Testis (tissue), 3 donors: ENCODE data around the gene GUSB. TPM values are rescaled to one million over a fixed set of nuclear protein-coding genes. Genes with fewer than 3 reads are reported as not detected.
"Not testable (repeated sequence)": the region's sequence is repeated elsewhere in the genome, so short reads cannot be mapped to it uniquely, and the experiment has no call there.

Experiments used
- DNase-seq: peaks from one replicate; pipeline ENCODE4 v3.0.0-alpha.2; 2019
- H3K27ac ChIP-seq, 2 donors: fragments of 200-600 bp; sonication (generic); one replicate each; pipeline ENCODE4 v1.5.1; 2019
- H3K27me3 ChIP-seq: fragments of 200-600 bp; sonication (generic); one replicate; pipeline ENCODE4 v1.5.1; 2019
- H3K36me3 ChIP-seq: fragments of 200-600 bp; sonication (generic); one replicate; pipeline ENCODE4 v1.5.1; 2017; ENCODE audit warnings: low read depth; ENCODE audit errors: missing control alignments
- H3K4me1 ChIP-seq: fragments of 200-600 bp; sonication (generic); one replicate; pipeline ENCODE4 v1.5.1; 2019
- H3K4me3 ChIP-seq, 2 donors: fragments of 200-600 bp; sonication (generic); one replicate each; pipeline ENCODE4 v1.5.1; 2017 to 2019
- H3K9me3 ChIP-seq: fragments of 200-600 bp; sonication (generic); one replicate; pipeline ENCODE4 v1.5.1; 2017
- CTCF ChIP-seq, 3 experiments: fragments of 450-650 bp in 2 of 3; fragments of 200-600 bp in 1 of 3; sonication (generic) in 1 of 3; IDR thresholded peaks; one replicate each; pipeline ENCODE4 v1.5.1; 2016 to 2019; ENCODE audit warnings: antibody characterized with exemption in 3 of 3, mild to moderate bottlenecking in 2 of 3, moderate library complexity in 1 of 3
- POLR2A ChIP-seq: fragments of 450-650 bp; IDR thresholded peaks from one replicate; pipeline ENCODE4 v1.6.1; 2017; ENCODE audit warnings: antibody characterized with exemption, mild to moderate bottlenecking, moderate library complexity
- WGBS, 2 donors: methylation state at CpG; one replicate each; pipeline ENCODE4 v1.1.5; 2018; 5-methylcytosine and 5-hydroxymethylcytosine counted together
- intact Hi-C: fragments of 100-400 bp; cut with DNase I; formaldehyde crosslinking; loops from one replicate; pipeline ENCODE4 v1.15.1; 2023; ENCODE audit warnings: low total_unique reads
- polyA plus RNA-seq: library from polyadenylated mRNA; stranded (reverse); fragments of 350-450 nt; fragmentation: Illumina TruSeq; extraction: RNeasy Lipid Tissue Mini Kit (QIAGEN cat#74804); gene quantifications from one replicate; pipeline ENCODE4 v1.2.3, GENCODE V29; 2014; ENCODE audit warnings: low read depth, low replicate concordance; ENCODE audit not compliant: insufficient read depth
- total RNA-seq, 2 donors: library from RNA; depleted of rRNA; stranded (reverse); fragments of >200 nt; gene quantifications; one replicate each; pipeline ENCODE4 v1.2.3, GENCODE V29; 2016

The GUSB gene
- total and polyA plus RNA-seq, 3 donors from 2014 or later, result 44.0 to 82.4 (median 44.6) TPM

GRCh38 chr7:66007232-66007631 lies 25.2 kb upstream of the GUSB start:
- 81 to 83% methylated on average over 6 of the region's 6 CpGs for WGBS, 2 donors
- Histone ChIP-seq H3K4me1 (no peaks in the 10 kb centered on the region), H3K4me3 (no peak overlapping the region), H3K27me3 (no peaks in the 10 kb centered on the region), H3K27ac (no peak overlapping the region), H3K36me3 (no peaks in the 10 kb centered on the region), H3K9me3 (no peaks in the 10 kb centered on the region)
- no peak for DNase-seq
- intact Hi-C loops, result no loop called here
- no peak for TF ChIP-seq POLR2A
- TF ChIP-seq CTCF (IDR thresholded peaks at IDR 0.05), result no peak

- 79 to 81% methylated on average over 8 of the region's 8 CpGs for WGBS, 2 donors
- not testable (repeated sequence) for H3K27ac ChIP-seq
Measured at GRCh38 chr7:66005115-66005671, 23.2 kb upstream of the GUSB start.

GRCh38 chr7:66000823-66001417 lies 18.9 kb upstream of the GUSB start:
- H3K36me3 ChIP-seq, H3K9me3 ChIP-seq, H3K4me1 ChIP-seq, intact Hi-C loops, DNase-seq, H3K27me3 ChIP-seq, H3K27ac ChIP-seq, H3K4me3 ChIP-seq: not testable (repeated sequence)
- 70 to 71% methylated on average over 1 of the region's 5 CpGs for WGBS, 2 donors

More at GRCh38 chr7:66005115-66005671, 23.2 kb upstream of the GUSB start:
- intact Hi-C loops, H3K4me1 ChIP-seq, H3K27me3 ChIP-seq, H3K9me3 ChIP-seq, DNase-seq, H3K36me3 ChIP-seq, H3K4me3 ChIP-seq: not testable (repeated sequence)

- intact Hi-C loops, result not testable (repeated sequence)
- 60 to 61% methylated on average over 1 of the region's 1 CpG for WGBS, 2 donors
Measured at GRCh38 chr7:65994984-65995383, 13.0 kb upstream of the GUSB start.

GRCh38 chr7:65992526-65992925 lies 10.5 kb upstream of the GUSB start:
- Histone ChIP-seq H3K36me3 (no peaks in the 10 kb centered on the region), H3K27ac (no peak overlapping the region), H3K4me1 (no peaks in the 10 kb centered on the region), H3K4me3 (no peak overlapping the region), H3K27me3 (no peaks in the 10 kb centered on the region), H3K9me3 (no peaks in the 10 kb centered on the region)
- DNase-seq, result no peak
- WGBS, 2 donors, result 79 to 85% methylated on average over 4 of the region's 4 CpGs
- intact Hi-C loops, result no loop called here
- no peak for TF ChIP-seq CTCF (IDR thresholded peaks at IDR 0.05)
- TF ChIP-seq POLR2A, result no peak

More at GRCh38 chr7:65994984-65995383, 13.0 kb upstream of the GUSB start:
- not testable (repeated sequence) for H3K27me3 ChIP-seq, H3K36me3 ChIP-seq, H3K9me3 ChIP-seq, H3K27ac ChIP-seq, H3K4me1 ChIP-seq, H3K4me3 ChIP-seq, DNase-seq

- H3K36me3 ChIP-seq, H3K27me3 ChIP-seq, H3K4me1 ChIP-seq, DNase-seq, H3K9me3 ChIP-seq, H3K4me3 ChIP-seq, intact Hi-C loops, H3K27ac ChIP-seq: not testable (repeated sequence)
- 90 to 96% methylated on average over 5 of the region's 5 CpGs for WGBS, 2 donors
Measured at GRCh38 chr7:65991829-65992228, 9.8 kb upstream of the GUSB start.

- no peak for DNase-seq
- no peaks in the 10 kb centered on the region for H3K27me3 ChIP-seq
- H3K4me1 ChIP-seq, result no peaks in the 10 kb centered on the region
- no peak overlapping the region for H3K4me3 ChIP-seq
- H3K27ac ChIP-seq, result no peak overlapping the region
- H3K9me3 ChIP-seq, result no peaks in the 10 kb centered on the region
- 57 to 58% methylated on average over 3 of the region's 3 CpGs for WGBS, 2 donors
- TF ChIP-seq POLR2A (no peak), CTCF (IDR thresholded peaks at IDR 0.05) (no peak)
- H3K36me3 ChIP-seq, result no peaks in the 10 kb centered on the region
- intact Hi-C loops, result no loop called here
Measured at GRCh38 chr7:65989694-65990080, 7.7 kb upstream of the GUSB start.

GRCh38 chr7:65988503-65988902 lies 6.5 kb upstream of the GUSB start:
- not testable (repeated sequence) for H3K4me1 ChIP-seq
- WGBS, 2 donors, result 94 to 96% methylated on average over 1 of the region's 1 CpG

More at GRCh38 chr7:65988503-65988902, 6.5 kb upstream of the GUSB start:
- H3K27me3 ChIP-seq, H3K27ac ChIP-seq, intact Hi-C loops, H3K9me3 ChIP-seq, H3K4me3 ChIP-seq, H3K36me3 ChIP-seq, DNase-seq: not testable (repeated sequence)
